ENCODE data around the gene RAX.

DNA sequence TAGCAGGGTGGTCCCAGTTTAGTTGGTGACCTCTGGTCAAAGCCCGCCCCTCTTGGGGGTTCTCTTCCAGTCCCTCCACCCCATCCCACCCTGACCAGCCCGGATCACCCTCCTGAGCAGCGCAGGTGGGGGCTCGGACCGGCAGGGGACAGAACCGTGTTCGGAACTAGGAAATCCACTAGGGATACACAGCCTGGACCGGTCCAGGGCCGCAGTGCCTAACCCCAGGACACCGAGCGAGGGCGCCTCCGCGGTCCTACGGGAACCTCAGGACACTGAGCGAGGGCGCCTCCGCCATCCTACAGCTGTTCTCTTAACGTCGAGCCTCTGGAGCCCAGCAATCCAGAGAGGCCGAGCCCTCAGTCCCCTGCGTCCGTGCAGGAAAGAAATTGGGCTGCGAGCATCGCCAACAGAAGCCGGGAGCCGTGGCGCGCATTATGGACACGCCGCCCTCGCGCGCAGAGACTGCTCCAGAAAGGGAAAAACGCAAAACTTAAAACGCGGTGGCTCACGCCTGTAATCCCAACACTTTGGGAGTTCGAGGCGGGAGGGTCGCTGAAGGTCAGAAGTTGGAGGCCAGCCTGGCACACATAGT is 8.5 kb downstream of the RAX start:
- TF ChIP-seq, protein P1, sequence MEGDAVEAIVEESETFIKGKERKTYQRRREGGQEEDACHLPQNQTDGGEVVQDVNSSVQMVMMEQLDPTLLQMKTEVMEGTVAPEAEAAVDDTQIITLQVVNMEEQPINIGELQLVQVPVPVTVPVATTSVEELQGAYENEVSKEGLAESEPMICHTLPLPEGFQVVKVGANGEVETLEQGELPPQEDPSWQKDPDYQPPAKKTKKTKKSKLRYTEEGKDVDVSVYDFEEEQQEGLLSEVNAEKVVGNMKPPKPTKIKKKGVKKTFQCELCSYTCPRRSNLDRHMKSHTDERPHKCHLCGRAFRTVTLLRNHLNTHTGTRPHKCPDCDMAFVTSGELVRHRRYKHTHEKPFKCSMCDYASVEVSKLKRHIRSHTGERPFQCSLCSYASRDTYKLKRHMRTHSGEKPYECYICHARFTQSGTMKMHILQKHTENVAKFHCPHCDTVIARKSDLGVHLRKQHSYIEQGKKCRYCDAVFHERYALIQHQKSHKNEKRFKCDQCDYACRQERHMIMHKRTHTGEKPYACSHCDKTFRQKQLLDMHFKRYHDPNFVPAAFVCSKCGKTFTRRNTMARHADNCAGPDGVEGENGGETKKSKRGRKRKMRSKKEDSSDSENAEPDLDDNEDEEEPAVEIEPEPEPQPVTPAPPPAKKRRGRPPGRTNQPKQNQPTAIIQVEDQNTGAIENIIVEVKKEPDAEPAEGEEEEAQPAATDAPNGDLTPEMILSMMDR (IDR thresholded peaks at IDR 0.05; ENCODE audit: low read depth, low read length, poor library complexity, severe bottlenecking) = no peak
- TF ChIP-seq EZH2phosphoT487 (IDR thresholded peaks at IDR 0.05; ENCODE audit: borderline replicate concordance, low read length) = no peak

Data from DOHH2 (cell line).